GM21528 (cell line): ENCODE data around the gene UCHL3.
"Not testable (repeated sequence)": the region's sequence is repeated elsewhere in the genome, so short reads cannot be mapped to it uniquely, and the experiment has no call there.

Source experiments
- ATAC-seq: cut with Tn5 transposase; IDR thresholded peaks from one replicate; pipeline ENCODE4 v1.9.1; 2021; ENCODE audit warnings: mild to moderate bottlenecking, moderate library complexity; ENCODE audit not compliant: unreplicated experiment, low FRiP score

UCHL3 gene

DNA sequence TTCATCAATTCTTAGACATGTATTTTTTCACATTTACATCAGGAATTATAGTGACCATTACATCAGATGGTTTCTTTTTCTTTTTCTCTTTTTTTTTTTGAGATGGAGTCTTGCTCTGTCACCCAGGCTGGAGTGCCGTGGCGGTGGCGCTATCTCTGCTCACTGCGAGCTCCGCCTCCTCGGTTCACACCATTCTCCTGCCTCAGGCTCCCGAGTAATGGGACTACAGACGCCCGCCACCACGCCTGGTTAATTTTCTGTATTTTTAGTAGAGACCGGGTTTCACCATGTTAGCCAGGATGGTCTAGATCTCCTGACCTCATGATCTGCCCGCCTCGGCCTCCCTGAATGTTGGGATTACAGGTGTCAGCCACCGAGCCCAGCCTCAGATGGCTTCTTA lies 4.2 kb upstream of the UCHL3 start:
- ATAC-seq = not testable (repeated sequence)

- ATAC-seq = no peak
Observed at GRCh38 chr13:75547917-75548316, 1.7 kb upstream of the UCHL3 start.

GRCh38 chr13:75550159-75550567 lies 572 bp downstream of the UCHL3 start:
- ATAC-seq = peak; percentile 11

- ATAC-seq = no peak
Observed at GRCh38 chr13:75554464-75554863, 4.9 kb downstream of the UCHL3 start.

- no peak for ATAC-seq
Observed at GRCh38 chr13:75554981-75555380, 5.4 kb downstream of the UCHL3 start.

DNA sequence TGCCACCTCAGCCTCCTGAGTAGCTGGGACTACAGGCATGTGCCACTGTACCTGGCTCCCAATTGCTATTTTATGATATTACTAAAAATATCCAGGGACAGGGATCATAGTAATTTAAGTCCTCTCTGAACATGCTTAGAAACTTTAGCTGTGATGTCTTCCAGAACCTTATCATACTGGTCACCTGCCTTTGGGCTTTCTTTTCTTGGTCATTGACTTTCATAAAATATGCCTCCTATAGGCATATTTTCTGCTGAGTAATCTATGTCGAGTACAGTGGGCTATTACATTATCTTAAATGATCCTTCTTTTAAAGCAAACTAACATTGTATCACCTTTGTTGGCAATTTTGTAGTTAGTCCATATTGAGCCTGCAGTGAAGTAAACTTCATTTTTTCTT lies 6.2 kb downstream of the UCHL3 start:
- ATAC-seq = no peak

DNA sequence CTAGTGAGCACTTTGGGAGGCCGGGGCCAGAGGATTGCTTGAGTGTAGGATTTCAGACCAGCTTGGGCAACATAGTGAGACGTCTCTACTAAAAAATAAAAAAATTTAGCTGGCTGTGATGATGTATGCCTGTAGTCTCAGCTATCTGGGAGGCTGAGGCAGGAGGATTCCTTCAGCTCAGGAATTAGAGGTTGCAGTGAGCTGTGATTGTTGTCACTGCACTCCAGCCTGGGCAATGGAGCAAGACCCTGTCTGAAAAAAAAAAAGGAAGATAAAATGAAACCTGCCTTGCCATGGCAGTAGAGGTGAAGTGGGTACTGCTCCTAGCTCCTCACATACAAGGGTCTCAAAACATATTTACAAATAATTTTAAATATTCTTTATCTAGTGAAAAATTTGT lies 7.4 kb downstream of the UCHL3 start:
- ATAC-seq = no peak

GRCh38 chr13:75558145-75558840 lies 8.7 kb downstream of the UCHL3 start:
- ATAC-seq = no peak

DNA sequence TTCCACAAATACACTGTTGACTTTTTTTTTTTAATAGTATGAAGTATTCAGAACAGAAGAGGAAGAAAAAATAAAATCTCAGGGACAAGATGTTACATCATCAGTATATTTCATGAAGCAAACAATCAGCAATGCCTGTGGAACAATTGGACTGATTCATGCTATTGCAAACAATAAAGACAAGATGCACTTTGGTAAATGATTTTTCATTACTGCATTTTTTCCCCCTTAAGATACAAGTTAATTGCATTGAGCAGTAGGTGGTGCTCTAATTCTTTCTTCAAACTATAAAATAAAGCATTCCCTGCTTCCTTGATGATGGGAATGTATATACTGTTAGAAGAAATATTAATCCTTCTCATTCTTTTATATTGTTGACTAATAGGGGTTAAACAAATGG lies 17.1 kb downstream of the UCHL3 start:
- no peak for ATAC-seq

GRCh38 chr13:75569576-75569975 lies 20.0 kb downstream of the UCHL3 start:
- no peak for ATAC-seq

DNA sequence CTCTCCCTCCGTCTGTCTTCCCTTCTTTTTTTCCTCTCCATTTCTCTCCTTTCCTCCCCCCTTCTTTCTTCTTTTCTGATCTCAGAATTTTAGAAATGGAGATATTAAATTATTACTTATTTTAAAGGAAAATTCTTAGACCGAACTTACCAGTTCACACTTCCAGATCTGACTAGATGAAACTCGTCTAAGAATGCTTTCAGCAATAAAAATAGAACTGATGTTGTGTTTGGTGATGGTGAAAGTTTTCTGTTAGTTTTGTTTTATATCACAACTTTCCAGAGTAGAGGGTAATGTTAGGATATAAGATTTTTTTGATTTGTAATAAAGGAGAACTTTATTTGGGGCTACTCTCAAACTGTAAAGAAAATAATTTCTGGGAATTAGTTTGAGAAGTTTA lies 29.9 kb downstream of the UCHL3 start:
- no peak for ATAC-seq

DNA sequence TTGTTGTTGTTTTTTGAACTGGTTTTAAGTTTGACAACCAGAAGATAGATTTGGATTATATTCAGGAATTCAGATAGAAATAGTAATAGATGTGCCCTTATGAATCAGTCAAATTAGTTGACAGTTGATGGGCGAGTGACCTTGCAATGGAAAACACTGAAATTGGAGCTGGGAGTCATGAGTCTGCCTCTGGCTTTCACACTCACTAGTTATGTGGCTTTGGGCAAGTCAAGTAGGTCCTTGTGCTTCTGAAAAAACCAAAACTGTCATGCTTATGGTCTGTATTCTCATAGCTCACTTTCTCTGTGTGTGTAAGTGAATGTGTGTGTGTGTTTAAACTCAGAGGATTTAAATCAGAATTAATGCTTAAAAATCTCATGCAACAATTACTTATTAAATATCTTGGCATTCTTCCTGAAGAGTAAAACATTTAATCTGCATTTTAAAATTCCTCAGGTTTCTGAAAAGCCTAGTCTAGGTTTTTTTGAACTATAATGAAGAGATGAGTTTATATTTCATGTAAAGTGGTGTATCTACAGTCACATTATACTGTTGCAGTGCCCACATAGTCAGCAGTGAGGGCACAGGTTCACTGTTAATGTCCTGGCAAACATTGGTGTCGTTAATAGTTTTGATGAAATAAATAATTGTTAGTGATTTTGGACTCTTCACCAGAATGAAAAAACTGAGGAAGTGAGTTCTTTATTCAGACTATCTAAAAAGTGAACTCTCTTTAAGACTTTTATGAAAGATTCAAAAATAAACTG lies 32.5 kb downstream of the UCHL3 start:
- no peak for ATAC-seq

GRCh38 chr13:75583091-75583490 lies 33.5 kb downstream of the UCHL3 start:
- no peak for ATAC-seq

DNA sequence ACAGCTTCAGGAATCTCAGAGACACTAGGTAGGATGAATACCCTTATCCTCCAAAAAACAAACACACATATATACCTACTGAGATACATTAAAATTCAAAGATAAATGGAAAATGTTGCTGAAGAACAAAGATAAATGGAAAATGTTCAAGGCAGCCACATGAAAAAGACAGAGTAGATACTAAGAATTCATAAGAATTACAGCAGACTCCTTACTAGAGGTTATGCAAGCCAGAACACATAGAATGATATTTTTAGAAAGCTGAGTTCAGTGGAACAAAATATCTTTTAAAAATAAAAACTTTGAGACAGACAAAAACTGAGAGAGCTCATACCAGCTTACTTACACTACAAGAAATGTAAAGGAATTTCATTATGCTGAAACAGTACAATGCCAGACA lies 35.6 kb downstream of the UCHL3 start:
- no peak for ATAC-seq

DNA sequence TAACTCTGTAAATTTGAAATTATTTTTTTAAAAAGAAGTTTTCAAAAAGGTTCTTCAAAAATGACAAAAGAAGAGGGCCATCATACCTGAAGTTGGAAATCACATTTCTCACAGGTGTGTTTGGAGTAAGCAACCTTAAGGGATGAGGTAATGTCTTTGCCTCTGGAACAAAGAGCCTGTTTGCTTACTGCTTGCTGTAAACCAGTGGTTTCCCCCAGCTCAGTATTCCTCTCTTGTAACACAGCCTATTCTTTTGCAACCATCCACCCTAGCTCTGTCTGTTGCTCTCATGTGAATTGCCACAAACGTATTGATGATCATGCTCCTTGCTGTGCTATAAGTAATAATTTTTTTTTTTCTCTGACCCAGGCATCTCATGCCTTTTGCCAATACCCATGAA lies 38.1 kb downstream of the UCHL3 start:
- no peak for ATAC-seq

- ATAC-seq = no peak
Observed at GRCh38 chr13:75596657-75597182, 47.1 kb downstream of the UCHL3 start.

DNA sequence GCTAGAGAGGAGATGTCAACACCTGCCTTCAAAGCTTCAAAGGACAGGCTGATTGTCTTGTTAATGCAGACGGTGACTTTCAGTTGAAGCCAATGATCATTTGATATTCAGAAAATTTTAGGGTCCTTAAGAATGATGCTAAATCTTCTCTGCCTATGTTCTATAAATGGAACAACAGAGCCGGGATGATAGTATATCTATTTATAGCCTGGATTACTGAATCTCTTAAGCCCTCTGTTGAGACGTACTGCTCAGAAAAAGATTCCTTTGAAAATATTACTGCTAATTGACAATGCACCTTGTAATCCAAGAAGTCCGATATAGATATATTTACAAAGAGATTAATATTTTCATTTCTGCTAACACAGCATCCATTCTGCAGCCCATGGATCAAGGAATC lies 50.8 kb downstream of the UCHL3 start:
- no peak for ATAC-seq

DNA sequence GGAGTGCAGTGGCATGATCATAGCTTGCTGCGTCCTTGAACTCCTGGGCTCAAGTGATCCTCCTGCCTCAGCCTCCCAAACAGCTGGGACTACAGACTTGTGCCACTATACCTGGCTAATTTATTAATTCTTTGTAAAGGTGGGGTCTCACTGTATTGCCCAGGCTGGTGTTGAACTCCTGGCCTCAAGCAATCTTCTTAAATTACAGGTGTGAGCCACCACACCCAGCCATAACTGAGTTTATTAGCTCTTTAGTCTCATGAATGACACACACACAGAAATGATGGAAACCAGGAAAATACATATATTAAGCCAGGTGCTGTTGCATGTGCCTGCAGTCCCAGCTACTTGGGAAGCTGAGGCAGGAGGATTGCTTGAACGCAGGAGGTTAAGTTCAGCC lies 53.4 kb downstream of the UCHL3 start:
- no peak for ATAC-seq

GRCh38 chr13:75607447-75607846 lies 57.9 kb downstream of the UCHL3 start:
- ATAC-seq = no peak

DNA sequence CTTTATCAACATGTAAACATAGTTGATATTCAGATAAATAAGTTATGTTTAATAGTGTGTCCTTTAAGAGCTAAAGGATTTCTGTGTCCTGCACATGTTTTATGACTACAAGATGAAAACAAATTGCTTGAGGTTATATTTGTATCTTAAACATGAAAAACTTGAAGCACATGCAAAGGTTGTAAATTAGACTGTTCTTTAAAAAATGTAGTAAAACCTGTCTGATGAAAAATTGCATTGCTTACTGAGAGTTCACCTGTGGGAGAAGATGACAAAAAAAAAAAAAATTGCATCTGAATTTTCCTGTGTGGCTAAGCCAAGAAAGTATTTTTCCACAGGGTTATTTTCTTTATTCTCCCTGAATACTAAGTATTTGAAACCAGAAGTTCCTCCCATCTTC lies 60.9 kb downstream of the UCHL3 start:
- no peak for ATAC-seq

DNA sequence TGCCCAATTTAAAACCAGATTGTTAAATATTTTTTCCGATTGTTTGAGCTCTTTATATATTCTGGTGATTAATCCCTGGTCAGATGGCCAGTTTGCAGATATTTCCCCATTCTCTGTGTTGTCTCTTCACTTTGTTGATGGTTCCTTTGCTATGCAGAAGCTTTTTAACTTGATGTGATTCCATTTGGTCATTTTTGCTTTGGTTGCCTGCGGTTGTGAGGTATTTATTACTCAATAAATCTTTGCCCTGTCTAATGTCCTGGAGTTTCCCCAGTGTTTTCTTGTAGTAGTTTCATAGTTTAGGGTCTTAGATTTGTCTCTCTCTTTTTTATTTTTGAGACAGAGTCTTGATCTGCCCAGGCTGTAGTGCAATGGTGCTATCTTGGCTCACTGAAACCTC lies 62.8 kb downstream of the UCHL3 start:
- ATAC-seq = no peak

- ATAC-seq = no peak
Observed at GRCh38 chr13:75617230-75617629, 67.6 kb downstream of the UCHL3 start.
